Measurements from ENCODE around the gene UBE2QL1.

Gene UBE2QL1

GRCh38 chr5:6461006-6461405, 12.3 kb downstream of the UBE2QL1 start:
- no peak overlapping the region for H3K4me3 ChIP-seq (ENCODE audit: low read depth, low read length)
- no peak for TF ChIP-seq CTCF (IDR thresholded peaks at IDR 0.05; ENCODE audit: borderline replicate concordance, insufficient read depth, low read depth, low read length)

- no peak for TF ChIP-seq CTCF (IDR thresholded peaks at IDR 0.05; ENCODE audit: borderline replicate concordance, insufficient read depth, low read depth, low read length)
- no peak overlapping the region for H3K4me3 ChIP-seq (ENCODE audit: low read depth, low read length)
Measured at GRCh38 chr5:6461793-6462650, 13.4 kb downstream of the UBE2QL1 start.

- no peak overlapping the region for H3K4me3 ChIP-seq (ENCODE audit: low read depth, low read length)
- no peak for TF ChIP-seq CTCF (IDR thresholded peaks at IDR 0.05; ENCODE audit: borderline replicate concordance, insufficient read depth, low read depth, low read length)
Measured at GRCh38 chr5:6462671-6463070, 14.0 kb downstream of the UBE2QL1 start.

- no peak overlapping the region for H3K4me3 ChIP-seq (ENCODE audit: low read depth, low read length)
- TF ChIP-seq CTCF (IDR thresholded peaks at IDR 0.05; ENCODE audit: borderline replicate concordance, insufficient read depth, low read depth, low read length), result no peak
Measured at GRCh38 chr5:6464441-6464840, 15.8 kb downstream of the UBE2QL1 start.

- no peak for TF ChIP-seq CTCF (IDR thresholded peaks at IDR 0.05; ENCODE audit: borderline replicate concordance, insufficient read depth, low read depth, low read length)
Measured at GRCh38 chr5:6465831-6466790, 17.5 kb downstream of the UBE2QL1 start.

GRCh38 chr5:6466975-6467567, 18.4 kb downstream of the UBE2QL1 start:
- no peak overlapping the region for H3K4me3 ChIP-seq (ENCODE audit: low read depth, low read length)
- TF ChIP-seq CTCF (IDR thresholded peaks at IDR 0.05; ENCODE audit: borderline replicate concordance, insufficient read depth, low read depth, low read length), result no peak

More at GRCh38 chr5:6465831-6466790, 17.5 kb downstream of the UBE2QL1 start:
- H3K4me3 ChIP-seq (ENCODE audit: low read depth, low read length), result no peak overlapping the region

Measured in GM12875 (cell line).